BE2C (cell line): ENCODE results near the gene LGMN.
A peak's percentile ranks its signal among the peaks of the same experiment; 100 is the strongest.
"Not testable (repeated sequence)": the region's sequence is repeated elsewhere in the genome, so short reads cannot be mapped to it uniquely, and the experiment has no call there.

Experiments
- DNase-seq: peaks from one replicate; pipeline ENCODE4 v3.0.0-alpha.2; 2020
- H3K27me3 ChIP-seq: fragments of 250-450 bp; sonication (Bioruptor Pico); 2 replicates; pipeline ENCODE4 v1.5.1; 2020; ENCODE audit warnings: mild to moderate bottlenecking
- H3K36me3 ChIP-seq: fragments of 250-450 bp; sonication (Bioruptor Pico); 2 replicates; pipeline ENCODE4 v1.5.1; 2020; ENCODE audit warnings: mild to moderate bottlenecking
- H3K4me1 ChIP-seq: fragments of 250-450 bp; sonication (Bioruptor Pico); 2 replicates; pipeline ENCODE4 v1.5.1; 2020
- H3K4me3 ChIP-seq: 2 replicates; pipeline ENCODE4 v1.5.1; 2011; ENCODE audit warnings: low read depth, low read length
- H3K9me3 ChIP-seq: fragments of 250-450 bp; sonication (Bioruptor Pico); 2 replicates; pipeline ENCODE4 v1.5.1; 2020
- CTCF ChIP-seq: IDR thresholded peaks from 2 replicates; pipeline ENCODE4 v1.5.1; 2012; ENCODE audit warnings: mild to moderate bottlenecking, low read depth, low read length

The LGMN gene

GRCh38 chr14:92753250-92753649, 4.8 kb upstream of the LGMN start:
- no peak for DNase-seq
- no peak for TF ChIP-seq CTCF
- H3K4me3 ChIP-seq, result no peak overlapping the region

GRCh38 chr14:92751819-92752218, 3.4 kb upstream of the LGMN start:
- DNase-seq, result no peak
- Histone ChIP-seq H3K4me1 (no peaks in the 10 kb centered on the region), H3K4me3 (no peak overlapping the region), H3K36me3 (no peaks in the 10 kb centered on the region), H3K9me3 (no peaks in the 10 kb centered on the region), H3K27me3 (no peaks in the 10 kb centered on the region)
- no peak for TF ChIP-seq CTCF

More at GRCh38 chr14:92753250-92753649, 4.8 kb upstream of the LGMN start:
- H3K9me3 ChIP-seq, result no peaks in the 10 kb centered on the region
- no peaks in the 10 kb centered on the region for H3K27me3 ChIP-seq
- no peaks in the 10 kb centered on the region for H3K36me3 ChIP-seq
- no peaks in the 10 kb centered on the region for H3K4me1 ChIP-seq

GRCh38 chr14:92750994-92751400, 2.6 kb upstream of the LGMN start:
- Histone ChIP-seq H3K36me3 (0 out of 2 replicates have a peak, but pooled peaks cover 3% of the 10 kb centered on the region), H3K4me3 (no peak overlapping the region), H3K4me1 (no peaks in the 10 kb centered on the region), H3K9me3 (no peaks in the 10 kb centered on the region), H3K27me3 (no peaks in the 10 kb centered on the region)
- no peak for DNase-seq
- TF ChIP-seq CTCF, result no peak

- not testable (repeated sequence) for H3K4me3 ChIP-seq, H3K36me3 ChIP-seq, H3K9me3 ChIP-seq, H3K4me1 ChIP-seq, H3K27me3 ChIP-seq, DNase-seq
These were observed 1.8 kb upstream of the LGMN start for GRCh38 chr14:92750222-92750728.

GRCh38 chr14:92747701-92748258, 647 bp downstream of the LGMN start:
- Histone ChIP-seq H3K4me1 (no peaks in the 10 kb centered on the region), H3K27me3 (no peaks in the 10 kb centered on the region), H3K36me3 (0 out of 2 replicates have a peak, but pooled peaks cover 3% of the 10 kb centered on the region), H3K9me3 (no peaks in the 10 kb centered on the region), H3K4me3 (peak overlapping the region; percentile 74)
- no peak for TF ChIP-seq CTCF
- no peak for DNase-seq

- Histone ChIP-seq H3K27me3 (no peaks in the 10 kb centered on the region), H3K4me1 (no peaks in the 10 kb centered on the region), H3K4me3 (no peak overlapping the region), H3K9me3 (no peaks in the 10 kb centered on the region), H3K36me3 (peaks cover 3% of the 10 kb centered on the region; the same call in 1 of the 2 replicates)
- no peak for DNase-seq
- no peak for TF ChIP-seq CTCF
These were observed 4.2 kb downstream of the LGMN start for GRCh38 chr14:92744198-92744597.
